Activated CD8-positive, alpha-beta memory T cell treated with anti-CD3 and anti-CD28 coated beads, Interleukin-2, amount 50 U/mL, for 48 hours (primary cell): ENCODE measurements around the gene AADACL2.
"Not testable (repeated sequence)": the region's sequence is repeated elsewhere in the genome, so short reads cannot be mapped to it uniquely, and the experiment has no call there.

Experiments used
- DNase-seq: peaks from one replicate; pipeline ENCODE4 v3.0.0-alpha.2; 2020

The AADACL2 gene

GRCh38 chr3:151733613-151734012, at the start of gene AADACL2:
Gene AADACL2 (plus strand): TSS chr3:151733927. CDS start chr3:151734036, 109 bp downstream.
- DNase-seq, result no peak

- no peak for DNase-seq
Observed at GRCh38 chr3:151684094-151684493, 49.6 kb upstream of the AADACL2 start.

GRCh38 chr3:151686257-151686656, 47.5 kb upstream of the AADACL2 start:
- no peak for DNase-seq

GRCh38 chr3:151687076-151687475, 46.7 kb upstream of the AADACL2 start:
- DNase-seq, result no peak

- no peak for DNase-seq
Observed at GRCh38 chr3:151688571-151688970, 45.2 kb upstream of the AADACL2 start.

GRCh38 chr3:151690645-151691044, 43.1 kb upstream of the AADACL2 start:
- DNase-seq, result no peak

- DNase-seq, result no peak
Observed at GRCh38 chr3:151697496-151697895, 36.2 kb upstream of the AADACL2 start.

- no peak for DNase-seq
Observed at GRCh38 chr3:151707216-151707615, 26.5 kb upstream of the AADACL2 start.

- DNase-seq, result no peak
Observed at GRCh38 chr3:151708868-151709267, 24.9 kb upstream of the AADACL2 start.

- no peak for DNase-seq
Observed at GRCh38 chr3:151709847-151710246, 23.9 kb upstream of the AADACL2 start.

- no peak for DNase-seq
Observed at GRCh38 chr3:151721294-151721693, 12.4 kb upstream of the AADACL2 start.

GRCh38 chr3:151722856-151723255, 10.9 kb upstream of the AADACL2 start:
- no peak for DNase-seq

GRCh38 chr3:151724576-151725562, 8.9 kb upstream of the AADACL2 start:
- DNase-seq, result no peak

- DNase-seq, result no peak
Observed at GRCh38 chr3:151726016-151726415, 7.7 kb upstream of the AADACL2 start.

- no peak for DNase-seq
Observed at GRCh38 chr3:151732861-151733260, 866 bp upstream of the AADACL2 start.

GRCh38 chr3:151740581-151740980, 6.9 kb downstream of the AADACL2 start:
- DNase-seq, result no peak

- no peak for DNase-seq
Observed at GRCh38 chr3:151743855-151744254, 10.1 kb downstream of the AADACL2 start.

GRCh38 chr3:151750181-151750580, 16.5 kb downstream of the AADACL2 start:
- DNase-seq, result no peak

- DNase-seq, result no peak
Observed at GRCh38 chr3:151750678-151751077, 17.0 kb downstream of the AADACL2 start.

GRCh38 chr3:151751161-151751560, 17.4 kb downstream of the AADACL2 start:
- no peak for DNase-seq

GRCh38 chr3:151753846-151754245, 20.1 kb downstream of the AADACL2 start:
- DNase-seq, result no peak

- DNase-seq, result no peak
Observed at GRCh38 chr3:151761581-151761980, 27.9 kb downstream of the AADACL2 start.

- not testable (repeated sequence) for DNase-seq
Observed at GRCh38 chr3:151764699-151765098, 31.0 kb downstream of the AADACL2 start.

- DNase-seq, result no peak
Observed at GRCh38 chr3:151765685-151766084, 32.0 kb downstream of the AADACL2 start.

- no peak for DNase-seq
Observed at GRCh38 chr3:151766454-151766853, 32.7 kb downstream of the AADACL2 start.
